ENCODE results near the gene TBXAS1.
"Not testable (repeated sequence)": the region's sequence is repeated elsewhere in the genome, so short reads cannot be mapped to it uniquely, and the experiment has no call there.

TBXAS1 gene

DNA sequence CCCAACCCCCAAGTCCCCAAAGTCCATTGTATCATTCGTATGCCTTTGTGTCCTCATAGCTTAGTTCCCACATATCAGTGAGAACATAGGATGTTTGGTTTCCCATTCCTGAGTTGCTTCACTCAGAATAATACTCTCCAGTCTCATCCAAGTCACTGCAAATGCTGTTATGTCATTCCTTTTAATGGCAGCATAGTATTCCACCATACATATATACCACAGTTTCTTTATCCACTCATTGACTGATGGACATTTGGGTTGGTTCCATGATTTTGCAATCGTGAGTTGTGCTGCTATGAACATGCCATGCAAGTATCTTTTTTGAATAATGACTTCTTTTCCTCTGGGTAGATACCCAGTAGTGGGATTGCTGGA, 74.0 kb downstream of the TBXAS1 start:
- H3K9me3 ChIP-seq (ENCODE audit: control insufficient read depth, insufficient read depth, low read depth, low read length); POLR2A ChIA-PET; H3K27ac ChIP-seq (ENCODE audit: extremely low read depth, low read depth, low read length); H3K4me1 ChIP-seq (ENCODE audit: control insufficient read depth, insufficient read depth, low read length); H3K36me3 ChIP-seq (ENCODE audit: control insufficient read depth in 2 of 2, insufficient read depth in 1 of 2, low read length in 2 of 2); H3K4me3 ChIP-seq (ENCODE audit: low read depth, low read length): not testable (repeated sequence)
- TF ChIP-seq ZNF146 (tag by site-specific recombination; IDR thresholded peaks at IDR 0.05), result peak; percentile 72
- CTCF ChIA-PET, result interaction anchor here (1.6 kb wide), 1 partner anchor 12 kb away, joined by 3 read pairs; no protein-coding TSS in a partner anchor

DNA sequence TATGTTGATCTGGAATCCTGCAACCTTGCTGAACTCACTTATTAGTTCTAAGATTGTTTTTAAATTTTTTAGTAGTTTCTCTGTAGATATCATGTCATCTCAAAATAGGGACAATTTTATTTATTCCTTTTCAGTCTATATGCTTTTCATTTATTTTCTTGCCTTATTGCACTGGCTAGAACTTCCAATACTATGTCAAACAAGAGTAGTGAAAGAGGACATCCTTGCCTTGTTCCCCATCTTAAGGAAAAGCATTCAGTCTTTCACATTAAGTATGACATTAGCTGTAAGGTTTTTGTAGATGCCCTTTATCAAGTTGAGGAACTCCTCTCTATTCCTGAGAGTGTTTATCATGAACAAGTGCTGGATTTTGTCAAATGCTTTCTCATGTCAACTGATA, 77.8 kb downstream of the TBXAS1 start:
- POLR2A ChIA-PET, result no interaction called here
- CTCF ChIA-PET, result no interaction called here

DNA sequence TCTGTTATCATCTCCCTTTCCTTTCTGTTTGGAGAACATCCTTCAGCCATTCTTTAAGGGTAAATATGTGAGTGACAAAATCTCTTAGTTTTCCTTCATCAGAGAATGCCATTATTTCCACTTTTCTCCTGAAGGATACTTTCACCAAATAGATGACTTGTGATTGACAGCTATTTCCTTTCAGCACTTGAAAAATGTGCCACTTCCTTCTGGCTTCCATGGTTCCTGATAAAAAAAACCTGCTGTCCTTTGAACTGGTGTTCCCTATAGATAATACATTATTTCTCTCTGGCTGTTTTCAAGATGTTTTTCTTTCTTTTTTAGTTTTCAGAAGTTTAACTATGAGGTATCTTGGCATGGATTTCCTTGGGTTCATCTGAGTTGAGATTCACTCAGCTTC, 79.7 kb downstream of the TBXAS1 start:
- no peaks in the 10 kb centered on the region for H3K4me1 ChIP-seq (ENCODE audit: control insufficient read depth, insufficient read depth, low read length)
- H3K4me3 ChIP-seq (ENCODE audit: low read depth, low read length), result no peak overlapping the region
- POLR2A ChIA-PET, result no interaction called here
- CTCF ChIA-PET, result interaction anchor here (0.8 kb wide), 1 partner anchor 9 kb away, joined by 5 read pairs; no protein-coding TSS in a partner anchor
- no peak overlapping the region for H3K27ac ChIP-seq (ENCODE audit: extremely low read depth, low read depth, low read length)
- no peaks in the 10 kb centered on the region for H3K9me3 ChIP-seq (ENCODE audit: control insufficient read depth, insufficient read depth, low read depth, low read length)
- H3K36me3 ChIP-seq (ENCODE audit: control insufficient read depth in 2 of 2, insufficient read depth in 1 of 2, low read length in 2 of 2), result no peaks in the 10 kb centered on the region
- TF ChIP-seq ZNF138 (tag by site-specific recombination; IDR thresholded peaks at IDR 0.05; ENCODE audit: borderline replicate concordance), result no peak
- peak; percentile 32; the same call in 1 of the 2 replicates for TF ChIP-seq PRDM1 (tag by site-specific recombination; IDR thresholded peaks at IDR 0.05)
- TF ChIP-seq ZNF776 (tag by site-specific recombination; IDR thresholded peaks at IDR 0.05; ENCODE audit: borderline replicate concordance), result no peak

More for the DNA sequence above, 77.8 kb downstream of the TBXAS1 start:
- TF ChIP-seq SETDB1 (IDR thresholded peaks at IDR 0.05; ENCODE audit: insufficient read length, low read length), result peak; percentile 42
- TF ChIP-seq KLF8 (tag by site-specific recombination; IDR thresholded peaks at IDR 0.05), result no peak
- H3K27ac ChIP-seq (ENCODE audit: extremely low read depth, low read depth, low read length), result no peak overlapping the region
- H3K36me3 ChIP-seq (ENCODE audit: control insufficient read depth in 2 of 2, insufficient read depth in 1 of 2, low read length in 2 of 2), result no peaks in the 10 kb centered on the region
- no peaks in the 10 kb centered on the region for H3K4me1 ChIP-seq (ENCODE audit: control insufficient read depth, insufficient read depth, low read length)
- no peaks in the 10 kb centered on the region for H3K9me3 ChIP-seq (ENCODE audit: control insufficient read depth, insufficient read depth, low read depth, low read length)
- no peak overlapping the region for H3K4me3 ChIP-seq (ENCODE audit: low read depth, low read length)

DNA sequence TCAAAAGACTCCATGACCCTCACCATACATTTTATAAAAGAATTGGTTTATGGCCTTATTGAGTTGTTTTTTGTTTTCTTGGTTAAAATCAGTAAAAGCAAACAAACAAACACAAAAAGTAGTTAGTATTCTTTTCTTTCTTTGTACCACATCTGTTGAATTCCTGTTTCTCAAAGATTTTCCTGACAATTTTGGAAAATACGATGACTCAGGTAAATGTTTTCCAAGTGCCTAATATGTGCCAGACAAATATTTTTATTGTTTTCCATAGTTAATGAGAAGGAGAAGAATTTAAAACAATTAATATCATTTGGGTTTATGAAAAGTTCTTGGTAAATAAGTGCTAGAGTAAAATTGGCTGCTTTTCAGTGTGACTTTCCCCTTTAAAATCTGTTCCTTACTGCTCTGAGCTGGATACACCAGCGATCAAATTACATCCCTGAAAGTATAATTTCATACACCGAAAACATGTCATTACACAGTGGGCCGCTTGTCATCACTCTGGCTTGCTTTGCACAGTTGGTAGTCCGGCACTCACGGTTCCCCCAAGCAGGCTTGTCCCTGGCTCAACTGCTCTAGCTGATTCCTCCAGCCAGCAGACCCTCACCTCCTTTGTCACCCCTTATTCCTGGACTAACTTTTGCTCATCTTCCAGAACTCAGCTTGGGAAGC, 80.5 kb downstream of the TBXAS1 start:
- ChIA-PET CTCF (no interaction called here), POLR2A (no interaction called here)
- Histone ChIP-seq H3K9me3 (ENCODE audit: control insufficient read depth, insufficient read depth, low read depth, low read length) (no peaks in the 10 kb centered on the region), H3K36me3 (ENCODE audit: control insufficient read depth in 2 of 2, insufficient read depth in 1 of 2, low read length in 2 of 2) (no peaks in the 10 kb centered on the region), H3K4me3 (ENCODE audit: low read depth, low read length) (no peak overlapping the region), H3K27ac (ENCODE audit: extremely low read depth, low read depth, low read length) (no peak overlapping the region), H3K4me1 (ENCODE audit: control insufficient read depth, insufficient read depth, low read length) (no peaks in the 10 kb centered on the region)
- TF ChIP-seq ZNF600 (tag by site-specific recombination; IDR thresholded peaks at IDR 0.05), result peak; percentile 67; the same call in 1 of the 2 replicates
- no peak for TF ChIP-seq ZNF366 (tag by site-specific recombination; conservative IDR thresholded peaks at IDR 0.05)
- TF ChIP-seq ZIC2 (tag by site-specific recombination; IDR thresholded peaks at IDR 0.05), result peak; percentile 72
- TF ChIP-seq, protein P1, sequence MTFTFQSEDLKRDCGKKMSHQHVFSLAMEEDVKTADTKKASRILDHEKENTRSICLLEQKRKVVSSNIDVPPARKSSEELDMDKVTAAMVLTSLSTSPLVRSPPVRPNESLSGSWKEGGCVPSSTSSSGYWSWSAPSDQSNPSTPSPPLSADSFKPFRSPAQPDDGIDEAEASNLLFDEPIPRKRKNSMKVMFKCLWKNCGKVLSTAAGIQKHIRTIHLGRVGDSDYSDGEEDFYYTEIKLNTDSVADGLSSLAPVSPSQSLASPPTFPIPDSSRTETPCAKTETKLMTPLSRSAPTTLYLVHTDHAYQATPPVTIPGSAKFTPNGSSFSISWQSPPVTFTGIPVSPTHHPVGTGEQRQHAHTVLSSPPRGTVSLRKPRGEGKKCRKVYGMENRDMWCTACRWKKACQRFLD (tag by site-specific recombination; IDR thresholded peaks at IDR 0.05), result no peak
- peak; percentile 95 for TF ChIP-seq SP7 (tag by site-specific recombination; IDR thresholded peaks at IDR 0.05)
- TF ChIP-seq, protein P2, sequence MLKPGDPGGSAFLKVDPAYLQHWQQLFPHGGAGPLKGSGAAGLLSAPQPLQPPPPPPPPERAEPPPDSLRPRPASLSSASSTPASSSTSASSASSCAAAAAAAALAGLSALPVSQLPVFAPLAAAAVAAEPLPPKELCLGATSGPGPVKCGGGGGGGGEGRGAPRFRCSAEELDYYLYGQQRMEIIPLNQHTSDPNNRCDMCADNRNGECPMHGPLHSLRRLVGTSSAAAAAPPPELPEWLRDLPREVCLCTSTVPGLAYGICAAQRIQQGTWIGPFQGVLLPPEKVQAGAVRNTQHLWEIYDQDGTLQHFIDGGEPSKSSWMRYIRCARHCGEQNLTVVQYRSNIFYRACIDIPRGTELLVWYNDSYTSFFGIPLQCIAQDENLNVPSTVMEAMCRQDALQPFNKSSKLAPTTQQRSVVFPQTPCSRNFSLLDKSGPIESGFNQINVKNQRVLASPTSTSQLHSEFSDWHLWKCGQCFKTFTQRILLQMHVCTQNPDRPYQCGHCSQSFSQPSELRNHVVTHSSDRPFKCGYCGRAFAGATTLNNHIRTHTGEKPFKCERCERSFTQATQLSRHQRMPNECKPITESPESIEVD (tag by site-specific recombination; IDR thresholded peaks at IDR 0.05), result peak; percentile 74
- peak; percentile 82; the same call in 1 of the 2 replicates for TF ChIP-seq ZFP69B (tag by site-specific recombination; IDR thresholded peaks at IDR 0.05)
